Gastroesophageal sphincter (tissue), 3 donors: ENCODE measurements around the gene GRID1.

Experiments
- POLR2A ChIP-seq, 2 donors: fragments of 450-650 bp; IDR thresholded peaks; one replicate each; pipeline ENCODE4 v1.6.1; 2017; ENCODE audit warnings: antibody characterized with exemption in 2 of 2, mild to moderate bottlenecking in 2 of 2, moderate library complexity in 1 of 2
- POLR2AphosphoS5 ChIP-seq: sonication (generic); formaldehyde crosslinking; IDR thresholded peaks from one replicate; pipeline ENCODE4 v1.6.1; 2017; ENCODE audit warnings: antibody characterized with exemption
- TF ChIP-seq, protein P1 (sequence below), 4 experiments: fragments of 200-600 bp in 2 of 4; fragments of 450-650 bp in 2 of 4; sonication (generic) in 1 of 4; IDR thresholded peaks; one replicate each; pipeline ENCODE4 v1.5.1; 2017 to 2019; ENCODE audit warnings: antibody characterized with exemption in 4 of 4, mild to moderate bottlenecking in 2 of 4, moderate library complexity in 2 of 4

DNA sequence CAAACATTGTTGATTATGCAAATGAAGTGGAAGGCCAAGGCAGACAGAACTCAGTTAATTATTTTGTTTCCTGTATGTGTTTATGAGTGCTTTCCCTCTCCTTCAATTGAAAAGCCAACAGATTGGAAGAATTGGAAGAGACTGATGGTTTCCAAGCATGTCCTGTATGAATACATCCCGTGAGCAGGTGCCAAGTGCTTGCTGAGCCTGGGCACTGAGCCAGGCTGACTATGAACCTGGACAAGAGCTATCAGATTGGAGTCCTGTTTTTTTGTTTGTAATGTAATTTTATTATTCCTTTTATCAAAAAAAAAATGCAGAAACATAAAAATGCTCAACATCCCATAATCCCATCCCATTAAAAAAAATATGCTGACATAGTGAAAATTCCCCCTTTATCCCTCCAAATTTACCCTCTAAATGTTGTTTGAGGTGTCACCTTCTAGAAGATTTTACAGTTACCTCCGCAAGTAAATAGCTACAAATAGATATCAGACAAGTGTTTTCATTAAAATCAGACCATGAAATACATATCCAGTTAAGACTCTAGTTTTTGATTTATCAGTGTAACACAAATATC, 449.5 kb downstream of the GRID1 start:
- TF ChIP-seq POLR2A (IDR thresholded peaks at IDR 0.05) (no peak), POLR2AphosphoS5 (no peak)
- TF ChIP-seq, protein P1, sequence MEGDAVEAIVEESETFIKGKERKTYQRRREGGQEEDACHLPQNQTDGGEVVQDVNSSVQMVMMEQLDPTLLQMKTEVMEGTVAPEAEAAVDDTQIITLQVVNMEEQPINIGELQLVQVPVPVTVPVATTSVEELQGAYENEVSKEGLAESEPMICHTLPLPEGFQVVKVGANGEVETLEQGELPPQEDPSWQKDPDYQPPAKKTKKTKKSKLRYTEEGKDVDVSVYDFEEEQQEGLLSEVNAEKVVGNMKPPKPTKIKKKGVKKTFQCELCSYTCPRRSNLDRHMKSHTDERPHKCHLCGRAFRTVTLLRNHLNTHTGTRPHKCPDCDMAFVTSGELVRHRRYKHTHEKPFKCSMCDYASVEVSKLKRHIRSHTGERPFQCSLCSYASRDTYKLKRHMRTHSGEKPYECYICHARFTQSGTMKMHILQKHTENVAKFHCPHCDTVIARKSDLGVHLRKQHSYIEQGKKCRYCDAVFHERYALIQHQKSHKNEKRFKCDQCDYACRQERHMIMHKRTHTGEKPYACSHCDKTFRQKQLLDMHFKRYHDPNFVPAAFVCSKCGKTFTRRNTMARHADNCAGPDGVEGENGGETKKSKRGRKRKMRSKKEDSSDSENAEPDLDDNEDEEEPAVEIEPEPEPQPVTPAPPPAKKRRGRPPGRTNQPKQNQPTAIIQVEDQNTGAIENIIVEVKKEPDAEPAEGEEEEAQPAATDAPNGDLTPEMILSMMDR (IDR thresholded peaks at IDR 0.05) = no peak
